Measurements from ENCODE around the gene ATOSA. TPM values are rescaled to one million over a fixed set of nuclear protein-coding genes. Genes with fewer than 3 reads are reported as not detected.

ATOSA gene
- total and polyA plus RNA-seq, 8 donors: 19.4 to 206 (median 60.4) TPM

DNA sequence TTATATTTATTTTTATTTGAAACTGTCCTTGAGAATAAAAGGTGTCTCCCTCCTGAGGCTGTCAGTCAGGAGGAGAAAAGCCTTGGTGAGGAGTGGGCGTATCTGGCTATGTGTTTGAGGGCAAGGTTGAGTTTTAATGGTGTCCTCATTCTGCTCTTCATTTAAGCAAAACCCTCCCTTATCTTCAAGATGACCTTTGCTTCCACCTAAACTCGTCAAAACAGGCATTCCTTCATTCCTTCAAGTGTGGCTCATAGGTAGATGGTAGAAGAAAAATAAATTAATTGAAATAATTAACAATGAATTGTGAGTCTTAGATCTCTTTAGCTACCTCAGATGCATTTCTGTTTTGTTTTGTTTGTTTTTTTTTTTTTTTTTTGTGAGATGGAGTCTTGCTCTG lies 39.4 kb upstream of the ATOSA start:
- intact Hi-C loops (cut with DNase I; ENCODE audit: low total_unique reads): no loop called here
- H3K27me3 ChIP-seq: no peaks in the 10 kb centered on the region
- H3K27ac ChIP-seq: no peak overlapping the region
- WGBS, 5 donors: 58 to 70% (median 61%) methylated on average over 2 of the region's 2 CpGs
- no peaks in the 10 kb centered on the region for H3K9me3 ChIP-seq
- DNase-seq: no peak
- no peaks in the 10 kb centered on the region for H3K36me3 ChIP-seq
- H3K4me3 ChIP-seq: no peak overlapping the region
- H3K4me1 ChIP-seq: no peaks in the 10 kb centered on the region
- TF ChIP-seq, protein P1, sequence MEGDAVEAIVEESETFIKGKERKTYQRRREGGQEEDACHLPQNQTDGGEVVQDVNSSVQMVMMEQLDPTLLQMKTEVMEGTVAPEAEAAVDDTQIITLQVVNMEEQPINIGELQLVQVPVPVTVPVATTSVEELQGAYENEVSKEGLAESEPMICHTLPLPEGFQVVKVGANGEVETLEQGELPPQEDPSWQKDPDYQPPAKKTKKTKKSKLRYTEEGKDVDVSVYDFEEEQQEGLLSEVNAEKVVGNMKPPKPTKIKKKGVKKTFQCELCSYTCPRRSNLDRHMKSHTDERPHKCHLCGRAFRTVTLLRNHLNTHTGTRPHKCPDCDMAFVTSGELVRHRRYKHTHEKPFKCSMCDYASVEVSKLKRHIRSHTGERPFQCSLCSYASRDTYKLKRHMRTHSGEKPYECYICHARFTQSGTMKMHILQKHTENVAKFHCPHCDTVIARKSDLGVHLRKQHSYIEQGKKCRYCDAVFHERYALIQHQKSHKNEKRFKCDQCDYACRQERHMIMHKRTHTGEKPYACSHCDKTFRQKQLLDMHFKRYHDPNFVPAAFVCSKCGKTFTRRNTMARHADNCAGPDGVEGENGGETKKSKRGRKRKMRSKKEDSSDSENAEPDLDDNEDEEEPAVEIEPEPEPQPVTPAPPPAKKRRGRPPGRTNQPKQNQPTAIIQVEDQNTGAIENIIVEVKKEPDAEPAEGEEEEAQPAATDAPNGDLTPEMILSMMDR (IDR thresholded peaks at IDR 0.05): no peak
- TF ChIP-seq EP300 (IDR thresholded peaks at IDR 0.05) (no peak), POLR2AphosphoS5 (IDR thresholded peaks at IDR 0.05) (no peak), POLR2A (IDR thresholded peaks at IDR 0.05) (no peak)

DNA sequence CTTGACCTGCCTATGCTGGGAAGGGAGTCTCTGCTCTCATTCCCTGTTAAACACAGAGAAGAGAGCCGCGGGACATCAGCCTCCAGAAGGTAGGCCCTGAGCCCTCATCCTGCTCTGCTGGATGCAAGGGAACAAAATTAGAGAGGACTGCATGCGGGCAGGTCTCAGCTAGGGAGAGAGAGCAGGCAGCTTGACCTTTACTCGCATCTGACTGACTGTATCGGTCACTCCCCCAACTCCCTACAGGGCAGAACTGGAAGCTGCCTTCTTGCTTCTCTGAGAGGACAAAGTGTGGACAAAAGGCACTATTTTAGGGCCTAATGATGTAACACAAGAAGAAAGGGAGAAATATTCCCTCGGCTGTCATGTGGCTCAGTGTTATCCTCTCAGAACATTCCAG lies 38.7 kb upstream of the ATOSA start:
- WGBS, 5 donors: 80 to 90% (median 86%) methylated on average over 6 of the region's 6 CpGs
- no peaks in the 10 kb centered on the region for H3K27me3 ChIP-seq
- H3K4me1 ChIP-seq: no peaks in the 10 kb centered on the region
- H3K9me3 ChIP-seq: no peaks in the 10 kb centered on the region
- no peak for DNase-seq
- intact Hi-C loops (cut with DNase I; ENCODE audit: low total_unique reads): no loop called here
- H3K27ac ChIP-seq: no peak overlapping the region
- no peaks in the 10 kb centered on the region for H3K36me3 ChIP-seq
- TF ChIP-seq EP300 (IDR thresholded peaks at IDR 0.05): no peak
- TF ChIP-seq, protein P1 (IDR thresholded peaks at IDR 0.05): no peak
- no peak overlapping the region for H3K4me3 ChIP-seq

DNA sequence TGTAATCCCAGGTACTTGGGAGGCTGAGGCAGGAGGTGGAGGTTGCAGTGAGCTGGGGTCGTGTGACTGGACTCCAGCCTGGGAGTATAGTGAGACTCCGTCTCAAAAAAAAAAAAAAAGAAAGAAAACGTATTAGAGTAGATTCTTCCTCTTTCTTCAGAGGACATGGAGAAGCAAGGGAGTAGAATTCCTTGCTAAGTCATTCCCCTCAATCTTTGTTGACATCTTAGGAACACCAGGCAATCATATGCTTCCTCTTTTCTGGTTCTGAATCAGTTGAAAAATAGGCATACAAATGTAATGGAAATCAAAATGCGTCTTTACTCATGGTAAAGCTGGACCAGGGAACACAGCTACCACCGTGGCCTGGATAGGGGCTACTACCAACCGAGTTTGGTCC lies 38.3 kb upstream of the ATOSA start:
- TF ChIP-seq, protein P1 (IDR thresholded peaks at IDR 0.05): no peak
- TF ChIP-seq POLR2A (IDR thresholded peaks at IDR 0.05) (no peak), EP300 (IDR thresholded peaks at IDR 0.05) (no peak), POLR2AphosphoS5 (IDR thresholded peaks at IDR 0.05) (no peak)
- H3K4me3 ChIP-seq: no peak overlapping the region
- intact Hi-C loops (cut with DNase I; ENCODE audit: low total_unique reads): no loop called here
- no peaks in the 10 kb centered on the region for H3K36me3 ChIP-seq
- no peaks in the 10 kb centered on the region for H3K9me3 ChIP-seq
- H3K4me1 ChIP-seq: no peaks in the 10 kb centered on the region
- H3K27ac ChIP-seq: no peak overlapping the region
- WGBS, 5 donors: 83 to 91% (median 84%) methylated on average over 6 of the region's 6 CpGs
- DNase-seq: no peak
- no peaks in the 10 kb centered on the region for H3K27me3 ChIP-seq

DNA sequence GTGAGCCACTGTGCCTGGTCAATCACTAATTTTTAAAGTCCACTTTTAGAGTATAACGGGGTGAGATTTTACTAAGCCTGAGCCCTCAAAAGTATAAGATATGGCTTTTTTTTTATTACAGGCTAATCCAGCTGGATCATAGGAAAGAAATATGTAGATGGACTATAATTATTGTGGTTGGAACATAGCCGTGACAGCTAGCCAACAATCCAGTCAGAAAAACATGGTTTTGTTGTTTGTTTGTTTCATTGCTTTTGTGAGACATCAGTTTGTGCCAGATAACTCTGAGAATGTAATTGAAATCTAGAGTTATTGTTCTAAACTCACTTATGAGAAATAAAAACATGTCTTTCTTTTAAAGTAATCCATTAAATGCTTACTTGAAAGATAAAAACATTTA lies 37.3 kb upstream of the ATOSA start:
- DNase-seq: no peak
- Histone ChIP-seq H3K27me3 (no peaks in the 10 kb centered on the region), H3K4me3 (no peak overlapping the region), H3K4me1 (no peaks in the 10 kb centered on the region), H3K36me3 (no peaks in the 10 kb centered on the region), H3K9me3 (no peaks in the 10 kb centered on the region), H3K27ac (no peak overlapping the region)
- TF ChIP-seq, protein P1 (IDR thresholded peaks at IDR 0.05): no peak
- TF ChIP-seq EP300 (IDR thresholded peaks at IDR 0.05) (no peak), POLR2AphosphoS5 (IDR thresholded peaks at IDR 0.05) (no peak), POLR2A (IDR thresholded peaks at IDR 0.05) (no peak)
- WGBS, 5 donors: 65 to 88% (median 82%) methylated on average over 2 of the region's 2 CpGs
- intact Hi-C loops (cut with DNase I; ENCODE audit: low total_unique reads): no loop called here

Measured in stomach (tissue), 9 donors.